Measurements from ENCODE around the gene ZNF385B.

The ZNF385B gene

GRCh38 chr2:179525340-179525739 lies 336.1 kb downstream of the ZNF385B start:
- Histone ChIP-seq H3K27me3 (ENCODE audit: insufficient read depth, low read depth, severe bottlenecking) (no peaks in the 10 kb centered on the region), H3K36me3 (no peaks in the 10 kb centered on the region), H3K9me3 (ENCODE audit: severe bottlenecking) (no peaks in the 10 kb centered on the region), H3K4me3 (ENCODE audit: low read depth, low read length) (no peak overlapping the region), H3K27ac (no peak overlapping the region)
- no peak for DNase-seq
- no peak for TF ChIP-seq CTCF (IDR thresholded peaks at IDR 0.05; ENCODE audit: low read depth, low read length)

GRCh38 chr2:179524809-179525339 lies 336.5 kb downstream of the ZNF385B start:
- H3K36me3 ChIP-seq = no peaks in the 10 kb centered on the region
- H3K4me3 ChIP-seq (ENCODE audit: low read depth, low read length) = no peak overlapping the region
- no peak for DNase-seq
- no peaks in the 10 kb centered on the region for H3K9me3 ChIP-seq (ENCODE audit: severe bottlenecking)
- TF ChIP-seq CTCF (IDR thresholded peaks at IDR 0.05; ENCODE audit: low read depth, low read length) = no peak
- H3K27ac ChIP-seq = no peak overlapping the region
- no peaks in the 10 kb centered on the region for H3K27me3 ChIP-seq (ENCODE audit: insufficient read depth, low read depth, severe bottlenecking)

GRCh38 chr2:179521944-179522343 lies 339.5 kb downstream of the ZNF385B start:
- no peak for TF ChIP-seq CTCF (IDR thresholded peaks at IDR 0.05; ENCODE audit: low read depth, low read length)
- H3K36me3 ChIP-seq = no peaks in the 10 kb centered on the region
- no peak for DNase-seq
- H3K27me3 ChIP-seq (ENCODE audit: insufficient read depth, low read depth, severe bottlenecking) = no peaks in the 10 kb centered on the region
- no peak overlapping the region for H3K27ac ChIP-seq
- H3K4me3 ChIP-seq (ENCODE audit: low read depth, low read length) = no peak overlapping the region
- no peaks in the 10 kb centered on the region for H3K9me3 ChIP-seq (ENCODE audit: severe bottlenecking)

- Histone ChIP-seq H3K36me3 (no peaks in the 10 kb centered on the region; the same call in 1 of the 2 replicates), H3K4me3 (ENCODE audit: low read depth, low read length) (no peak overlapping the region), H3K9me3 (ENCODE audit: severe bottlenecking) (no peaks in the 10 kb centered on the region), H3K27me3 (ENCODE audit: insufficient read depth, low read depth, severe bottlenecking) (no peaks in the 10 kb centered on the region), H3K27ac (no peak overlapping the region)
- DNase-seq = no peak
- TF ChIP-seq CTCF (IDR thresholded peaks at IDR 0.05; ENCODE audit: low read depth, low read length) = no peak
Measured at GRCh38 chr2:179518830-179519229, 342.6 kb downstream of the ZNF385B start.

- H3K36me3 ChIP-seq = no peaks in the 10 kb centered on the region; the same call in 1 of the 2 replicates
- no peaks in the 10 kb centered on the region for H3K27me3 ChIP-seq (ENCODE audit: insufficient read depth, low read depth, severe bottlenecking)
- TF ChIP-seq CTCF (IDR thresholded peaks at IDR 0.05; ENCODE audit: low read depth, low read length) = no peak
- H3K9me3 ChIP-seq (ENCODE audit: severe bottlenecking) = no peaks in the 10 kb centered on the region
- H3K27ac ChIP-seq = no peak overlapping the region
- H3K4me3 ChIP-seq (ENCODE audit: low read depth, low read length) = no peak overlapping the region
- no peak for DNase-seq
Measured at GRCh38 chr2:179513181-179513580, 348.2 kb downstream of the ZNF385B start.

All from WERI-Rb-1 (cell line).